WERI-Rb-1 (cell line): ENCODE data around the gene FIGNL2.

ENCODE experiments used
- DNase-seq: peaks from one replicate; pipeline ENCODE4 v3.0.0-alpha.2; 2020
- H3K27ac ChIP-seq: fragments of 250-450 bp; sonication (Bioruptor Pico); 2 replicates; pipeline ENCODE4 v1.5.1; 2020; ENCODE audit warnings: mild to moderate bottlenecking, moderate library complexity
- H3K27me3 ChIP-seq: fragments of 250-450 bp; sonication (Bioruptor Pico); 2 replicates; pipeline ENCODE4 v1.5.1; 2021; ENCODE audit warnings: mild to moderate bottlenecking, low read depth, moderate library complexity; ENCODE audit not compliant: insufficient read depth, severe bottlenecking
- H3K36me3 ChIP-seq: fragments of 250-450 bp; sonication (Bioruptor Pico); 2 replicates; pipeline ENCODE4 v1.5.1; 2020; ENCODE audit warnings: mild to moderate bottlenecking, moderate library complexity
- H3K4me3 ChIP-seq: 2 replicates; pipeline ENCODE4 v1.5.1; 2011; ENCODE audit warnings: low read depth, mild to moderate bottlenecking, control low read depth, low read length
- H3K9me3 ChIP-seq: fragments of 250-450 bp; sonication (Bioruptor Pico); 2 replicates; pipeline ENCODE4 v1.5.1; 2021; ENCODE audit warnings: mild to moderate bottlenecking, moderate library complexity; ENCODE audit not compliant: severe bottlenecking
- CTCF ChIP-seq: IDR thresholded peaks from 2 replicates; pipeline ENCODE4 v1.5.1; 2011; ENCODE audit warnings: low read depth, mild to moderate bottlenecking, control low read depth, inconsistent platforms, low read length

The FIGNL2 gene

GRCh38 chr12:51792417-51792816, 56.1 kb downstream of the FIGNL2 start:
- H3K4me3 ChIP-seq: no peak overlapping the region
- peaks cover 35% of the 10 kb centered on the region for H3K36me3 ChIP-seq
- H3K27me3 ChIP-seq: no peaks in the 10 kb centered on the region
- no peaks in the 10 kb centered on the region for H3K9me3 ChIP-seq
- H3K27ac ChIP-seq: no peak overlapping the region
- no peak for DNase-seq
- TF ChIP-seq CTCF: no peak

GRCh38 chr12:51788876-51789275, 59.6 kb downstream of the FIGNL2 start:
- DNase-seq: no peak
- no peak for TF ChIP-seq CTCF
- Histone ChIP-seq H3K4me3 (no peak overlapping the region), H3K27ac (no peak overlapping the region), H3K27me3 (no peaks in the 10 kb centered on the region), H3K36me3 (peaks cover 23% of the 10 kb centered on the region), H3K9me3 (no peaks in the 10 kb centered on the region)

- H3K36me3 ChIP-seq: peaks cover 16% of the 10 kb centered on the region
- no peak overlapping the region for H3K27ac ChIP-seq
- DNase-seq: no peak
- H3K27me3 ChIP-seq: no peaks in the 10 kb centered on the region
- no peaks in the 10 kb centered on the region for H3K9me3 ChIP-seq
- H3K4me3 ChIP-seq: no peak overlapping the region
- TF ChIP-seq CTCF: no peak
These were observed 62.6 kb downstream of the FIGNL2 start for GRCh38 chr12:51785906-51786305.

GRCh38 chr12:51784688-51785087, 63.8 kb downstream of the FIGNL2 start:
- TF ChIP-seq CTCF: no peak
- H3K36me3 ChIP-seq: peaks cover 5% of the 10 kb centered on the region; the same call in 1 of the 2 replicates
- no peaks in the 10 kb centered on the region for H3K27me3 ChIP-seq
- no peaks in the 10 kb centered on the region for H3K9me3 ChIP-seq
- no peak overlapping the region for H3K27ac ChIP-seq
- no peak for DNase-seq
- H3K4me3 ChIP-seq: no peak overlapping the region

- Histone ChIP-seq H3K36me3 (no peaks in the 10 kb centered on the region), H3K27ac (no peak overlapping the region), H3K4me3 (no peak overlapping the region), H3K27me3 (no peaks in the 10 kb centered on the region), H3K9me3 (no peaks in the 10 kb centered on the region)
- TF ChIP-seq CTCF: no peak
- DNase-seq: no peak
These were observed 68.6 kb downstream of the FIGNL2 start for GRCh38 chr12:51779876-51780275.

- no peak for DNase-seq
- no peaks in the 10 kb centered on the region for H3K9me3 ChIP-seq
- H3K36me3 ChIP-seq: peaks cover 6% of the 10 kb centered on the region
- no peak overlapping the region for H3K4me3 ChIP-seq
- peak overlapping the region; percentile 14 for H3K27ac ChIP-seq
- no peak for TF ChIP-seq CTCF
- no peaks in the 10 kb centered on the region for H3K27me3 ChIP-seq
These were observed 70.5 kb downstream of the FIGNL2 start for GRCh38 chr12:51777973-51778372.
